ENCODE measurements around the gene SH3BGRL2.

DNA sequence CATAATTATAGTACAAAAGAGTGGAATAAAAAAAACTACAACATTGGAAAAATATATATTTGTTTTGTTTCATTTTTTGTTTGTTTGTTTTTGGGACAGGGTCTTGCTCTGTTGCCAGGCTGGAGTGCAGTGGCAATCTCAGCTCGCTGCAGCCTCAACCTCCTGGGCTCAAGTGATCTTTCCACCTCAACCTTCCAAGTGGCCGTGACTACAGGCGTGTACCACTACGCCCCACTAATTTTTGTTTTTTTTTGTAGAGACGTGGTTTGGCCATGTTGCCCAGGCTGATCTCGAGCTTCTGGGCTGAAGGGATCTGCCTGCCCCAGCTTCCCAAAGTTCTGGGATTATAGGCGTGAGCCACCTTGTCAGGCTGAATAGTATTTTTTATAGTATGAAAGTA, 41.4 kb upstream of the SH3BGRL2 start:
- no peak for TF ChIP-seq POLR2A (IDR thresholded peaks at IDR 0.05)
- TF ChIP-seq CTCF (IDR thresholded peaks at IDR 0.05) = no peak
